ENCODE data around the gene PRDM16. TPM values are rescaled to one million over a fixed set of nuclear protein-coding genes. Genes with fewer than 3 reads are reported as not detected.

Gene PRDM16
- total RNA-seq, 1 experiment from 2014 or later, result 0.17 TPM

GRCh38 chr1:3469104-3469848 is 400.3 kb downstream of the PRDM16 start:
- Histone ChIP-seq H3K9ac (ENCODE audit: extremely low read depth, insufficient read length, low read length) (no peak overlapping the region), H3K56ac (ENCODE audit: insufficient read length, low read depth, low read length) (no peak overlapping the region), H3K9me3 (ENCODE audit: control insufficient read depth, low read depth, low read length) (no peaks in the 10 kb centered on the region), H3K79me1 (ENCODE audit: insufficient read depth, low read depth, low read length, poor library complexity, severe bottlenecking) (no peaks in the 10 kb centered on the region), H2BK5ac (ENCODE audit: insufficient read length, low read length) (no peak overlapping the region), H3K79me2 (ENCODE audit: insufficient read depth, low read length) (no peaks in the 10 kb centered on the region), H3K27ac (ENCODE audit: insufficient read length, low read depth, low read length) (no peak overlapping the region), H3K23me2 (ENCODE audit: insufficient read length, low read depth, low read length, poor library complexity, severe bottlenecking) (no peaks in the 10 kb centered on the region), H2BK20ac (ENCODE audit: low read depth, low read length, poor library complexity, severe bottlenecking) (no peak overlapping the region), H3K14ac (ENCODE audit: insufficient read depth, low read length) (no peak overlapping the region), H3K4ac (ENCODE audit: low read depth, low read length) (no peak overlapping the region), H3K4me2 (ENCODE audit: insufficient read depth, insufficient read length, low read length) (no peak overlapping the region), H2BK120ac (ENCODE audit: low read depth, low read length, poor library complexity, severe bottlenecking) (no peak overlapping the region), H2AK5ac (ENCODE audit: insufficient read length, low read length) (no peak overlapping the region), H2AFZ (ENCODE audit: low read length) (no peak overlapping the region), H4K91ac (ENCODE audit: insufficient read length, low read depth, low read length) (no peak overlapping the region), H2BK12ac (ENCODE audit: insufficient read length, low read depth, low read length) (no peak overlapping the region), H3K4me1 (ENCODE audit: insufficient read depth, low read length) (peaks cover 5% of the 10 kb centered on the region; the same call in 1 of the 2 replicates), H4K20me1 (ENCODE audit: control insufficient read depth, insufficient read depth, insufficient read length) (peaks cover 6% of the 10 kb centered on the region), H3K27me3 (ENCODE audit: insufficient read depth, low read length) (no peaks in the 10 kb centered on the region), H3T11ph (ENCODE audit: low read length) (no peak overlapping the region), H3K18ac (ENCODE audit: insufficient read length, low read depth, low read length) (no peak overlapping the region), H2BK15ac (ENCODE audit: low read depth, low read length) (no peak overlapping the region), H4K5ac (ENCODE audit: insufficient read length, low read depth, low read length) (no peak overlapping the region), H3K23ac (ENCODE audit: insufficient read length, low read depth, low read length) (no peak overlapping the region), H4K8ac (replicated peaks; ENCODE audit: insufficient read length, low read depth, low read length) (no peak overlapping the region)
- Mint-ChIP-seq H3K27ac (no peak overlapping the region), H3K9me3 (no peaks in the 10 kb centered on the region), H3K27me3 (ENCODE audit: low read depth) (no peaks in the 10 kb centered on the region), H3K36me3 (ENCODE audit: insufficient read depth in 1 of 3, low read depth in 3 of 3) (peaks cover 4 to 43% (median 21%) of the 10 kb centered on the region in 3 experiments; a peak in 5 of 7 replicates), H3K4me3 (no peak overlapping the region), H3K4me1 (peaks cover 13 to 16% of the 10 kb centered on the region in 2 experiments)
- DNase-seq, result no peak
- no CpG with 5 or more reads among the region's 31 CpGs for WGBS (ENCODE audit: extremely low coverage, insufficient read length, low lambda C conversion rate)
- no peak for TF ChIP-seq CTCF (conservative IDR thresholded peaks at IDR 0.05)

Data from H9 (cell line).